ENCODE measurements around the gene CCM2.

CCM2 gene

DNA sequence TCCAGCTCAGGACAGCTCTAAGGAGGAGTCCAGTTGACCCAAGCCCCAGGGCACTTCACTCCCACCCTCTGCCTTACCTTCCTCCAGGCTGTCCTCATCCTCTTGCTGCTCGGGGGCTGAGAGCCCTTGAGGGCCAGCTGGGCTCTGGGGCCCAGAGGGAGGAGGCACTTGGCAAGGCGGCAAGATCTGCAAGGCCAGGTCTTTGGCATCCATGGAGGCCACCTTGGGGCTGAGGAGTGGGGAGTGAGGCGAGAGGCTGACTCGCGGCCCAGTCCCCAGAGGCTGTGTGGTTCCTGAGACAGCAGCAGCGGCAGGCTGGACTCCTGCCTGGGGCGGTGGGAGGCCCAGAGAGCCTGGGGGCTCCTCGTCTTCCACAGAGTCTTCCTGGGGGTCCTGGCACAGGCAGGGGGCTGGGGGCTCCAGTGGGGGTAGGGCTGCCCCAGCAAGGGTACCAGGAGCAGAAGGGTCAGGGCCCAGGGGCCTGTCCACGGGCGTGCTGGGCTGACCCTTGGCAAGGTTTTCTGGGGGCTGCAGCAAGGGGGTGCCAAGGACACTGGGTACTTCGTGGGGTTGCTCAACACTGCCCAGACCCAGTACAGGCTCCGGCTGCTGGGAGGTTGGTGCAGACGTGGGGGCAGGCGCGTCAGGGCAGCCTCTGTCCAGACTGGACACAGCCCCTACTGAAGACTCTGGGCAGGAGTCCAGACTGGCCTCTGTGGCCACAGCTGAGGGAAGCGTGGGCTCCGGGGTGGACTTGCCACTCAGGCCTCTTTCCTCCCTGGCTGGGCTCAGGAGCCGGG, 82.2 kb downstream of the CCM2 start:
- ChIA-PET CTCF (interaction anchor here (1.2 to 1.9 kb wide), 2 partner anchors 55 to 109 kb away, joined by 3 to 7 read pairs; no protein-coding TSS in a partner anchor), POLR2A (no interaction called here)
- TF ChIP-seq, protein P1, sequence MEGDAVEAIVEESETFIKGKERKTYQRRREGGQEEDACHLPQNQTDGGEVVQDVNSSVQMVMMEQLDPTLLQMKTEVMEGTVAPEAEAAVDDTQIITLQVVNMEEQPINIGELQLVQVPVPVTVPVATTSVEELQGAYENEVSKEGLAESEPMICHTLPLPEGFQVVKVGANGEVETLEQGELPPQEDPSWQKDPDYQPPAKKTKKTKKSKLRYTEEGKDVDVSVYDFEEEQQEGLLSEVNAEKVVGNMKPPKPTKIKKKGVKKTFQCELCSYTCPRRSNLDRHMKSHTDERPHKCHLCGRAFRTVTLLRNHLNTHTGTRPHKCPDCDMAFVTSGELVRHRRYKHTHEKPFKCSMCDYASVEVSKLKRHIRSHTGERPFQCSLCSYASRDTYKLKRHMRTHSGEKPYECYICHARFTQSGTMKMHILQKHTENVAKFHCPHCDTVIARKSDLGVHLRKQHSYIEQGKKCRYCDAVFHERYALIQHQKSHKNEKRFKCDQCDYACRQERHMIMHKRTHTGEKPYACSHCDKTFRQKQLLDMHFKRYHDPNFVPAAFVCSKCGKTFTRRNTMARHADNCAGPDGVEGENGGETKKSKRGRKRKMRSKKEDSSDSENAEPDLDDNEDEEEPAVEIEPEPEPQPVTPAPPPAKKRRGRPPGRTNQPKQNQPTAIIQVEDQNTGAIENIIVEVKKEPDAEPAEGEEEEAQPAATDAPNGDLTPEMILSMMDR (IDR thresholded peaks at IDR 0.05; ENCODE audit: control extremely low read depth, extremely low read depth, low read depth, missing control alignments) = no peak
- DNase-seq (ENCODE audit: extremely low spot score) = no peak

DNA sequence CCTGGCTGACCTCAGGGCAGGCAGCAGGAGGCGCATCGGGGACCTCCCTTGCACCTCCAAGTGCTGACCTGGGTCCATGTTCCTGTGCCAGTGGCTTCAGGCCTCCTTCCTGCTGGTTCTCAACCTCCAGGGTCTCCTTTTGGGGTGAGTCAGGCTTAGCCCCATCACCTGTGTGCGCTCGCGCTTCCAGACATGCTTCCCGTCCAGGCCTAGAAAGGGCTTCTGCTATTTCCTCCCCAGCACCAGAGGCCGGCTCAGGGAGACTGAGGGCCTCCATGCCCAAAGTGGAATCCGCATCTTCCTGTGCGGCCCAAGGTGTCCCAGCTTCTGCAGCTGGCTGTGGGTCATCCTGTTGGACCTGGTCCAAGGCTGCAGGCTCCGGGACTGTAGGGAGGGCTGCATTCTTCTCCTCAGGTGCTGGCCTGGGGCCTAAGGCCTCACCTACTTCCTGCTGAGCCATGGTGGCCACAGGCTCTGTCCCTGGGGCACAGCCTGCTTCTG, 82.9 kb downstream of the CCM2 start:
- DNase-seq (ENCODE audit: extremely low spot score) = no peak
- TF ChIP-seq, protein P1 (IDR thresholded peaks at IDR 0.05; ENCODE audit: control extremely low read depth, extremely low read depth, low read depth, missing control alignments) = no peak
- POLR2A ChIA-PET = no interaction called here

GRCh38 chr7:45084336-45084735, 84.3 kb downstream of the CCM2 start:
- no peak for DNase-seq (ENCODE audit: extremely low spot score)
- ChIA-PET POLR2A (no interaction called here), CTCF (no interaction called here)
- TF ChIP-seq, protein P1 (IDR thresholded peaks at IDR 0.05; ENCODE audit: control extremely low read depth, extremely low read depth, low read depth, missing control alignments) = no peak

More for the DNA sequence above, 82.9 kb downstream of the CCM2 start:
- CTCF ChIA-PET = interaction anchor here (1.2 kb wide), 1 partner anchor 109 kb away, joined by 3 read pairs; no protein-coding TSS in a partner anchor

GRCh38 chr7:45084901-45085618, 85.1 kb downstream of the CCM2 start:
- no peak for DNase-seq (ENCODE audit: extremely low spot score)
- ChIA-PET POLR2A (no interaction called here), CTCF (no interaction called here)
- TF ChIP-seq, protein P1 (IDR thresholded peaks at IDR 0.05; ENCODE audit: control extremely low read depth, extremely low read depth, low read depth, missing control alignments) = no peak

GRCh38 chr7:45085619-45086200, 85.7 kb downstream of the CCM2 start:
- no peak for DNase-seq (ENCODE audit: extremely low spot score)
- ChIA-PET POLR2A (no interaction called here), CTCF (interaction anchor here (0.7 kb wide), 1 partner anchor 1824 kb away, joined by 3 read pairs; no protein-coding TSS in a partner anchor)
- TF ChIP-seq, protein P1 (IDR thresholded peaks at IDR 0.05; ENCODE audit: control extremely low read depth, extremely low read depth, low read depth, missing control alignments) = no peak
